HG03095 (cell line): Measurements from ENCODE around the gene MTM1.

Experiments used
- ATAC-seq: cut with Tn5 transposase; IDR thresholded peaks from one replicate; pipeline ENCODE4 v1.9.1; 2021; ENCODE audit warnings: moderate library complexity; ENCODE audit not compliant: unreplicated experiment

Gene MTM1

DNA sequence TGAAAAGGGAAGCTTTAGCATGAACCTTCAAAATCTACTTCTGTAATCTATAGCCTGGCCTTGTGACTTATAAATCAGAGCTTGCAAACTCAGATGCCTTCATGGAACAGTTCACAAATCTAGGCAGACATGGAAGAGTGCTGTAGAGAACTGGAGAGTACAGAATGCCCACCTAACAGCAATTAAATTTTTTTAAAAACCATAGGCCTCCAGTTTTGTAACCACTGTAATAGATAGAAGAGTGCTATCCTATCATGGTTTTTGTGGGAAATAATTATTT, 135.2 kb downstream of the MTM1 start:
- ATAC-seq: no peak

GRCh38 chrX:150704030-150704613, 135.7 kb downstream of the MTM1 start:
- no peak for ATAC-seq

- no peak for ATAC-seq
Observed at GRCh38 chrX:150712619-150713018, 144.2 kb downstream of the MTM1 start.

- no peak for ATAC-seq
Observed at GRCh38 chrX:150715184-150715583, 146.8 kb downstream of the MTM1 start.

GRCh38 chrX:150719621-150720020, 151.2 kb downstream of the MTM1 start:
- ATAC-seq: no peak
